ENCODE measurements around the gene HHIPL1. TPM values are rescaled to one million over a fixed set of nuclear protein-coding genes. Genes with fewer than 3 reads are reported as not detected.

The HHIPL1 gene
- not detected for polyA plus RNA-seq (2012; ENCODE audit: low read depth, missing spikeins)

DNA sequence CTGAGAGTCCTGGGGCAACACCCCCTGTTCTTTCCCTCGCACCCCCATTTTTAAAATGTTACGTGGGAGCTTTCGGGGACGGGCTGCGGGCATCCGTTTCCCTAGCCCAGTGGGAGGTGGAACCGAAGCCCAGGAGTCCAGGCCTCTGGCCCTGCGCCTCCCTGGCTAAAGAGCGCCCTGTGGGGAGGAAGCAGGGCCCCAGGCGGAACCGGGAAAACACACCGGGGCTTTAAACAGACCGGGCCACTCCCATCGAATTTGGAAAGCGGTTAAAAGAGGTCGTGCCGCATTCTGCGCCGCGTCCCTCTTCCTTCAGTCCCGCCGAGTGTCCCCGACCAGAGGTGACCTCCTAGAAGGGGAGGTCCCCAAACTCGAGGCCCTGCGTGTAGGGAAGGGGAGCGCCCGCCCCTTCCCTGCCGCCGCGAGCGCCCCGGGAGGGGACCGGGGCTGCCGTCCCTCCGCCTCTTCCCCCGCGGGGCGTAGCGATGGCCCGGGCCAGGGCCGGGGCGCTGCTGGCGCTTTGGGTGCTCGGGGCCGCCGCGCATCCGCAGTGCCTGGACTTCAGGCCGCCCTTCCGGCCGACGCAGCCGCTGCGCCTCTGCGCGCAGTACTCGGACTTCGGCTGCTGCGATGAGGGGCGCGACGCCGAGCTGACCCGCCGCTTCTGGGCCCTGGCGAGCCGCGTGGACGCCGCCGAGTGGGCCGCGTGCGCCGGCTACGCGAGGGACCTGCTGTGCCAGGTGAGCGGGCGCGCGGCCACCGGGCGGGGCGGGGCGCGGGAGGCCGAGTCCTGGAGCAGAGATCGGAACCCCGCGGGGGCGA is at the start of gene HHIPL1:
HHIPL1 (plus strand) TSS at position 407 of the 822 bp plus-strand sequence; CDS start at position 486, 79 bp downstream.
- no peak for FAIRE-seq

DNA sequence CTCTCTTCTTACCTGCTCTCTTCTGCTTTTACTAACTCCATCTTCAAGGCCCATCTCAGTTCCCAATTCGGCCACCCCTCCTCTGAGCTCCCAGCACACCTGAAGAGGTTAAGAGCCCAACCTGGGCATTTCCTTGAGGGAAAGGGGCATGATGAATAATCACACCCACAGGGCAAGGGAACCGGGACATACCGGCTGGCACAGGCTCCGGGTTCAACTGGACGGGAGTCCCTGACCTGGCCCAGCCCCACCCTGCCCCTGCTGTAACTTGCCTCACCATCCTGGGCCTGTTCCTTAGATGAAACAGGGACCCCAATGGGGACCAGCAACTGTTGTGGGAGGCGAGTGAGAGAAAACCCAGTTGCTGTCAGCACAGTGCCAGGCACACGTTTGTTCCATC is 49.4 kb upstream of the HHIPL1 start:
- DNase-seq (ENCODE audit: insufficient read length, low spot score), result no peak
- no peak for FAIRE-seq
- TF ChIP-seq SPI1 (IDR thresholded peaks at IDR 0.05; ENCODE audit: low read depth, low read length), result no peak
- no peak for TF ChIP-seq POLR2AphosphoS5 (IDR thresholded peaks at IDR 0.05; ENCODE audit: low read depth, low read length)
- no peak for TF ChIP-seq POU2F2 (IDR thresholded peaks at IDR 0.05; ENCODE audit: low read depth, low read length)
- no peak for TF ChIP-seq PAX5 (IDR thresholded peaks at IDR 0.05; ENCODE audit: insufficient read depth, low read length, severe bottlenecking)
- TF ChIP-seq TAF1 (IDR thresholded peaks at IDR 0.05; ENCODE audit: low read depth, low read length), result no peak
- TF ChIP-seq POLR2A (IDR thresholded peaks at IDR 0.05; ENCODE audit: low read depth, low read length), result no peak

More for the DNA sequence above, at the start of gene HHIPL1:
- no peak for TF ChIP-seq POLR2AphosphoS5 (IDR thresholded peaks at IDR 0.05; ENCODE audit: low read depth, low read length)
- no peak for TF ChIP-seq PAX5 (IDR thresholded peaks at IDR 0.05; ENCODE audit: insufficient read depth, low read length, severe bottlenecking)
- DNase-seq (ENCODE audit: insufficient read length, low spot score), result no peak

DNA sequence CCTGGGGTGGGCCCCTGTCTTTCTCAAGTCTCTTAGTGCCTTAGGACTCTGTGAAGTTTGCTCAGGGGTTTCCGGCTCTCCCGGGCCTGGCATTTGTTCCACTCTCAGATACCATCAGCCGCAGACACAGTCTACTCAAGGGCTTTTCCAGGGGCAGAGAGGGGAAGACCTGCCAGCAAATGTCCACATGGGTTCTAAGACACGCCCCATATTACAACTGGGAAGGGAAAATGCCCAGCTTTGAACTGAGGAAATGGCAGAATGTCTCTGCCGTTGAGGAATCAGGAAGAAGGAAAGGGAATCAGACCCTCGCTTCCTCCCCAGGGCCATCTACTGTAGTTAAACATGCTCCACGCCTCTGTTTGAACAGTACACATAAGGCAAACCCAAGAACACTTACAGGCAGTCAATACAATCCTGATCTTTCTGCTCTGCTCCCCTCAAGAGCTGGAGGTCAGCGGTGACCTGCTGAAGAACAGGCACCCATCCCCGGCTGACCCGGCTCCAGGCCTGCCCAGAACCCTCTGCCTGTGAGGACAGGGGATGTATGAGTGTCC is 48.8 kb upstream of the HHIPL1 start:
- no peak for FAIRE-seq
- TF ChIP-seq SPI1 (IDR thresholded peaks at IDR 0.05; ENCODE audit: low read depth, low read length), result no peak
- no peak for TF ChIP-seq PAX5 (IDR thresholded peaks at IDR 0.05; ENCODE audit: insufficient read depth, low read length, severe bottlenecking)
- TF ChIP-seq POLR2AphosphoS5 (IDR thresholded peaks at IDR 0.05; ENCODE audit: low read depth, low read length), result no peak
- no peak for TF ChIP-seq POU2F2 (IDR thresholded peaks at IDR 0.05; ENCODE audit: low read depth, low read length)
- no peak for TF ChIP-seq TAF1 (IDR thresholded peaks at IDR 0.05; ENCODE audit: low read depth, low read length)
- no peak for TF ChIP-seq POLR2A (IDR thresholded peaks at IDR 0.05; ENCODE audit: low read depth, low read length)
- DNase-seq (ENCODE audit: insufficient read length, low spot score), result no peak

DNA sequence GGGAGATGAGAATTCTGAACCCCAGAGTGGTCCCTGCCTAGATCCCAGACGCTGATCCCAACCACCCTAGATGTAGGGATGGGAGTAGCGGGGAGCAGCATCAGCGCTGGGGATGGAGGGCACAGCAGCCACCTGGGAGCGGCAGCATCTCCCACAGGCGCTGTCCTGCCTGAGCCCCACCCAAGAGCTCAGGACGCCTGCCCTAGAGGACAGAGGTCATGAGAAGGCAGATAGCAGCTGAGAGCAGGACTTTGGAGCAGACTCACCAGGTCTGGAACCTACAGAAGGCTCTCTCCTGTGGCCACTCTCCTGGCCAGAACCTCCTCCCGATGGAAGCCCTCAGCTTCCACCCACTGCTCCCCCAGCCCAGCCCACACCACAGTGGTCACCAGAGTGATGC is 48.2 kb upstream of the HHIPL1 start:
- TF ChIP-seq POU2F2 (IDR thresholded peaks at IDR 0.05; ENCODE audit: low read depth, low read length) (no peak), SPI1 (IDR thresholded peaks at IDR 0.05; ENCODE audit: low read depth, low read length) (no peak), POLR2AphosphoS5 (IDR thresholded peaks at IDR 0.05; ENCODE audit: low read depth, low read length) (no peak), POLR2A (IDR thresholded peaks at IDR 0.05; ENCODE audit: low read depth, low read length) (no peak), PAX5 (IDR thresholded peaks at IDR 0.05; ENCODE audit: insufficient read depth, low read length, severe bottlenecking) (no peak), TAF1 (IDR thresholded peaks at IDR 0.05; ENCODE audit: low read depth, low read length) (no peak)
- FAIRE-seq, result no peak
- no peak for DNase-seq (ENCODE audit: insufficient read length, low spot score)

DNA sequence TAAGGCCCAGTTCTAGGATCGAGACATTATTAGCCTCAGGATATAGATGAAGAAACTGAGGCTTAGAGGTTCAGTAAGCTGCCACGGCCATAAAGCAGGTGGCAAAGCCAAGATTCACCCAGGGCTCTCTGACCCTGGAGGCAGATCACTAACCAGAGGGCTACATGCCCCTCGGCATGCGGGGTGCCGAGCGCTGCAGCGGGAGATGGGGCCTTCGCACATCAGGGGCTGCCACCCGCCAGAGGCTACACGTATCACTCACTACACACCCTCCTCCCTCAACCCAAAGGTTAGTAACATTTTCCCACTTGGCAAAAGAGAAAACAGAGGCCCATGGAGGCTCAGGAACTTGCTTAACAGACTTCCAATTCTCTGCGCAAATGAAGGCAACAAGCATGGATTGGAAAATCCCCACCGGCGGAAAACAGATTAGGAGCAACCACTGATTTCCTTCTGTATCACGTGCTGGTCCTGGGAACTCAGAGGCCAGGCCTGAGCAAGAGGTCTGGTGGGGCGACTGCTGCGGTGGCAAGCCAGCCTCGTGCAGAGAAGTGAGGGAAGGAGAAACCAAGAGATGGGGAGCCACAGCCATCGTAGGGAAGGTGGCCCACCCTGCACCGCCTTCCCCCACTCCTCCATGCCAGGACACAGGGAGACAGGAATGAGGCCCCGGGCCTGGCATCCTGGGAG is 46.9 kb upstream of the HHIPL1 start:
- TF ChIP-seq POU2F2 (IDR thresholded peaks at IDR 0.05; ENCODE audit: low read depth, low read length) (no peak), POLR2AphosphoS5 (IDR thresholded peaks at IDR 0.05; ENCODE audit: low read depth, low read length) (no peak), PAX5 (IDR thresholded peaks at IDR 0.05; ENCODE audit: insufficient read depth, low read length, severe bottlenecking) (no peak), TAF1 (IDR thresholded peaks at IDR 0.05; ENCODE audit: low read depth, low read length) (no peak), SPI1 (IDR thresholded peaks at IDR 0.05; ENCODE audit: low read depth, low read length) (no peak), POLR2A (IDR thresholded peaks at IDR 0.05; ENCODE audit: low read depth, low read length) (no peak)
- no peak for DNase-seq (ENCODE audit: insufficient read length, low spot score)

DNA sequence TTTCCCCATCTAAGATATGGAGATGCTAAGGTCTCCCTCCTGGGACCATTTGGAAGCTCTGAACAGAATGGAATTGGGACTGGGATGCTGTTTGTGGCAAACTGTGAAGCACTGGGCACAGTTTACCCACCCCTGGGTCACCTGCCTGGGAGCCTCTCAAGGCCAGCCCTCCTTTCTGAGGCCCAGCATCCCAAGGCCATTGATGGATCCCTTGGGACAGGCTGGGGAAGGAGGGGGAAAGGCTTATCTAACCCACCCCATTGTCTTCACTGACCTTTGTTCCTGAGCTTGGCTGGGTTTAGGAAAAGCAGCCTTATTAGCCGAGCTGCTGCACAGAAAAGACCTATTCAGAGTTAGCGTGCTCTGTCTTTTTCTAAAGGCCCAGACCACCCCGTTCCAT is 46.2 kb upstream of the HHIPL1 start:
- DNase-seq (ENCODE audit: insufficient read length, low spot score) (no peak), FAIRE-seq (no peak)
- TF ChIP-seq TAF1 (IDR thresholded peaks at IDR 0.05; ENCODE audit: low read depth, low read length), result no peak
- no peak for TF ChIP-seq POLR2A (IDR thresholded peaks at IDR 0.05; ENCODE audit: low read depth, low read length)
- TF ChIP-seq PAX5 (IDR thresholded peaks at IDR 0.05; ENCODE audit: insufficient read depth, low read length, severe bottlenecking), result no peak
- TF ChIP-seq POLR2AphosphoS5 (IDR thresholded peaks at IDR 0.05; ENCODE audit: low read depth, low read length), result no peak
- no peak for TF ChIP-seq SPI1 (IDR thresholded peaks at IDR 0.05; ENCODE audit: low read depth, low read length)
- no peak for TF ChIP-seq POU2F2 (IDR thresholded peaks at IDR 0.05; ENCODE audit: low read depth, low read length)

More for the DNA sequence above, 46.9 kb upstream of the HHIPL1 start:
- FAIRE-seq, result no peak

DNA sequence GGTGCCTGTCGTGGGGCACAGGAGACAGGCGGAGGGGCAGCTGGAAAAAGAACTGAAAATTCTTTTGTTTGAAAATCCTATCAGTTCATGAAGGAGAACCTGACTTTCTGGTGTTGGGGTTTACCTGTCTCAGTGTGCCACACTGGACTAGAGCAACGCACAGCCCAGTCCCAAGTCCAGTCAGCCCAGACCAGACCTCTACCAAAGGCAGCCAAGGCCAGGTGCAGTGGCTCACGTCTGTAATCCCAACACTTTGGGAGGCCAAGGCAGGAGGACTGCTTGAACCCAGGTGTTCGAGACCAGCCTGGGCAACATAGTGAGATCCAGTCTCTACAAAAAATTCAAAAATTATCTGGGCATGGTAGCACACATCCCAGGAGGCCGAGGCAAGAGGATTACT is 45.5 kb upstream of the HHIPL1 start:
- TF ChIP-seq SPI1 (IDR thresholded peaks at IDR 0.05; ENCODE audit: low read depth, low read length), result no peak
- TF ChIP-seq POLR2AphosphoS5 (IDR thresholded peaks at IDR 0.05; ENCODE audit: low read depth, low read length), result no peak
- TF ChIP-seq TAF1 (IDR thresholded peaks at IDR 0.05; ENCODE audit: low read depth, low read length), result no peak
- TF ChIP-seq PAX5 (IDR thresholded peaks at IDR 0.05; ENCODE audit: insufficient read depth, low read length, severe bottlenecking), result no peak
- TF ChIP-seq POU2F2 (IDR thresholded peaks at IDR 0.05; ENCODE audit: low read depth, low read length), result no peak
- no peak for TF ChIP-seq POLR2A (IDR thresholded peaks at IDR 0.05; ENCODE audit: low read depth, low read length)
- no peak for FAIRE-seq

DNA sequence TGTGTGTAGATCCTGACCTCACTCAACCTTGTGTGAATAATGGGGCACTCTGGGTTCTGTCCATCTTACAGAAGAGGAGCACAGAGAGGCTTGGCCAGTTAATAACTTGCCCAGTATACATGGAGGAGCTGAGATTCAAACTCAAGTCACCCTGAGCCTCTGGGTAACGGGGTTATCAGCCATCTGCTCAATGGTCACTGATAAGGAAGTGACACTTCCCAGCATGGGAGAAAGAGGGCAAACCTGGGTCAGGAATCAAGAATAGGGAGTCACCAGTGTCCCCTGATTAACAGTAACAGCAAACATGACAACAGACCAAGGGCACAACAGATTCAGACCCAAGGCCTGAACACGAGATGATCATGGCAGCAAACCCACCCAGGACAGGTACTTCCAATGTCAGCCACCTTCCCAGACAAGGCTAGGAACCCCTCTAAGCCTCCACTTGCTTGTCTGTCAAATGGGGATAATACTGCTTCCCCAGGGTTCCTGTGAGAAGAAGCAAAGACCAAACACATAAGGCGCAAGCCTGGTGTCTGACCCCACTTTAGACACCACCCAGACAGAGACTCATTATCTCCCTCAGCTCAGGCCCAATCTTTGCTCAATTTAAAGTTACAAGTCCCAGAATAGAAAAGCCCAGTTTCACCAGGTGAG is 44.6 kb upstream of the HHIPL1 start:
- FAIRE-seq (no peak), DNase-seq (ENCODE audit: insufficient read length, low spot score) (no peak)
- TF ChIP-seq POLR2AphosphoS5 (IDR thresholded peaks at IDR 0.05; ENCODE audit: low read depth, low read length) (no peak), SPI1 (IDR thresholded peaks at IDR 0.05; ENCODE audit: low read depth, low read length) (no peak)

More for the DNA sequence above, 45.5 kb upstream of the HHIPL1 start:
- DNase-seq (ENCODE audit: insufficient read length, low spot score), result no peak

DNA sequence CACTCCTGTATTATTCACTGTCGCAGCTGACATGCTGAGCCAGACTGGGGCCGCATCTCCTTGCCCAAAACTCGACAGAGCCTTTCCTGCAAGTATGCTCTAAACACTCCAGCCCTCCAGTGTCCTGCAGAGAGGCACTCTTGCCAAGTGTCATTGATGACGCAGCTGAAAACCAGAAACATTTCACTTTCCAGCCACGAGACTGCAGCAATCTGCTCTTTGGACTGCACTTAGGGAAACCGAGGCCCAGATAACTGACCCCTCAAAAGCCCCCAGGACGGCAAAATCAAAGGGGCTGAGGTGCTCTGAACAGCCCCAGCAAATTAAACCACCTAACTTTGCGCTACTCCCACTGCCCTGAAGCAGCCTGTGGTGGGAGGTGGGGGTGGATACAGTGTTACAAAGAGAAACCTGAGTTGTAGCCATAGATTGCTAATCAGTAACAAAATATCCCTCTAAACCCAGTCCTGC is 43.5 kb upstream of the HHIPL1 start:
- DNase-seq (ENCODE audit: insufficient read length, low spot score) (no peak), FAIRE-seq (no peak)
- no peak for TF ChIP-seq POLR2A (IDR thresholded peaks at IDR 0.05; ENCODE audit: low read depth, low read length)
- no peak for TF ChIP-seq SPI1 (IDR thresholded peaks at IDR 0.05; ENCODE audit: low read depth, low read length)
- TF ChIP-seq POU2F2 (IDR thresholded peaks at IDR 0.05; ENCODE audit: low read depth, low read length), result no peak
- TF ChIP-seq TAF1 (IDR thresholded peaks at IDR 0.05; ENCODE audit: low read depth, low read length), result no peak
- TF ChIP-seq PAX5 (IDR thresholded peaks at IDR 0.05; ENCODE audit: insufficient read depth, low read length, severe bottlenecking), result no peak
- no peak for TF ChIP-seq POLR2AphosphoS5 (IDR thresholded peaks at IDR 0.05; ENCODE audit: low read depth, low read length)

All from GM12891 (cell line).